ENCODE data around the gene CD109.

DNA sequence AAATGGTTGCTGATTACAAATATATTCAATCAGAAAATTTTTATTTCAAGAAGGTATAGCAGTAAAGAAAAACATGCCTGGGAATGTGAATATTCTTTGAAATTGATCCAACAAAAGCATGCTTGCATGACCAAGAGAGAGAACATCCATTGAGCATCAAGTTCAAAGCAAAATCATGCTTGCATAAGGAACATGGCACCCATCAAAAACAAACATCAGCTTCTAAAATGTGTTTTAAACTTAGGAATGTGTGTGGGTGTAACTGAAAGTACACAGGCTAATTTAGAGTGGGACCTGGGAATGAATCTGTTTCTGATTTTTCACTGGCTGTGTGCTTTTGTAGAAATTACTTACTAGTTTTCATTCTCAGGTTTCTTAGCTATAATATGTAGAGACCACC lies 47.8 kb upstream of the CD109 start:
- TF ChIP-seq, protein P1, sequence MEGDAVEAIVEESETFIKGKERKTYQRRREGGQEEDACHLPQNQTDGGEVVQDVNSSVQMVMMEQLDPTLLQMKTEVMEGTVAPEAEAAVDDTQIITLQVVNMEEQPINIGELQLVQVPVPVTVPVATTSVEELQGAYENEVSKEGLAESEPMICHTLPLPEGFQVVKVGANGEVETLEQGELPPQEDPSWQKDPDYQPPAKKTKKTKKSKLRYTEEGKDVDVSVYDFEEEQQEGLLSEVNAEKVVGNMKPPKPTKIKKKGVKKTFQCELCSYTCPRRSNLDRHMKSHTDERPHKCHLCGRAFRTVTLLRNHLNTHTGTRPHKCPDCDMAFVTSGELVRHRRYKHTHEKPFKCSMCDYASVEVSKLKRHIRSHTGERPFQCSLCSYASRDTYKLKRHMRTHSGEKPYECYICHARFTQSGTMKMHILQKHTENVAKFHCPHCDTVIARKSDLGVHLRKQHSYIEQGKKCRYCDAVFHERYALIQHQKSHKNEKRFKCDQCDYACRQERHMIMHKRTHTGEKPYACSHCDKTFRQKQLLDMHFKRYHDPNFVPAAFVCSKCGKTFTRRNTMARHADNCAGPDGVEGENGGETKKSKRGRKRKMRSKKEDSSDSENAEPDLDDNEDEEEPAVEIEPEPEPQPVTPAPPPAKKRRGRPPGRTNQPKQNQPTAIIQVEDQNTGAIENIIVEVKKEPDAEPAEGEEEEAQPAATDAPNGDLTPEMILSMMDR (IDR thresholded peaks at IDR 0.05), result no peak
- no peak for TF ChIP-seq EZH2 (IDR thresholded peaks at IDR 0.05)
